Spleen (tissue), 11 donors: ENCODE results near the gene IQSEC1. TPM values are rescaled to one million over a fixed set of nuclear protein-coding genes. Genes with fewer than 3 reads are reported as not detected.

Experiments used
- DNase-seq: peaks from one replicate; pipeline ENCODE4 v3.0.0-alpha.2; 2020
- H3K27ac ChIP-seq, 8 donors: fragments of 200-600 bp; sonication (generic) in 7 of 8; 1 replicate in 4 of 8; 2 replicates in 4 of 8; pipeline versions ENCODE4 v1.5.0 to v1.8.0; 2016 to 2021; ENCODE audit warnings: inconsistent platforms in 4 of 8, mild to moderate bottlenecking in 4 of 8, moderate library complexity in 1 of 8
- H3K27me3 ChIP-seq, 7 donors: fragments of 200-600 bp; sonication (generic) in 6 of 7; replicated peaks in 1 of 7; 1 replicate in 4 of 7; 2 replicates in 3 of 7; pipeline versions ENCODE4 v1.5.0 to v1.8.0; 2016 to 2021; ENCODE audit warnings: inconsistent platforms in 3 of 7, mild to moderate bottlenecking in 1 of 7
- H3K36me3 ChIP-seq, 6 donors: fragments of 200-600 bp; sonication (generic) in 5 of 6; 1 replicate in 4 of 6; 2 replicates in 2 of 6; pipeline versions ENCODE4 v1.5.0 to v1.8.0; 2016 to 2021; ENCODE audit warnings: inconsistent platforms in 2 of 6
- H3K4me1 ChIP-seq, 6 donors: fragments of 200-600 bp; sonication (generic) in 5 of 6; 1 replicate in 3 of 6; 2 replicates in 3 of 6; pipeline versions ENCODE4 v1.5.0 to v1.8.0; 2016 to 2021; ENCODE audit warnings: inconsistent platforms in 3 of 6
- H3K4me3 ChIP-seq, 8 donors: fragments of 200-600 bp; sonication (generic) in 7 of 8; 1 replicate in 4 of 8; 2 replicates in 4 of 8; pipeline versions ENCODE4 v1.5.0 to v1.8.0; 2016 to 2021; ENCODE audit warnings: inconsistent platforms in 4 of 8, mild to moderate bottlenecking in 4 of 8, moderate library complexity in 2 of 8
- H3K9me3 ChIP-seq, 8 donors: fragments of 200-600 bp; sonication (generic) in 7 of 8; 1 replicate in 4 of 8; 2 replicates in 4 of 8; pipeline versions ENCODE4 v1.5.0 to v1.8.0; 2016 to 2021; ENCODE audit warnings: inconsistent platforms in 4 of 8
- CTCF ChIP-seq, 11 experiments: fragments of 200-600 bp in 7 of 11; fragments of 450-650 bp in 4 of 11; sonication (generic) in 4 of 11; IDR thresholded peaks in 8 of 11; conservative IDR thresholded peaks in 3 of 11; 1 replicate in 7 of 11; 2 replicates in 4 of 11; pipeline versions ENCODE4 v1.4.0 to v1.8.0; 2016 to 2021; ENCODE audit warnings: antibody characterized with exemption in 11 of 11, inconsistent platforms in 4 of 11, mild to moderate bottlenecking in 1 of 11
- POLR2A ChIP-seq, 3 donors: fragments of 450-650 bp; IDR thresholded peaks; one replicate each; pipeline ENCODE4 v1.5.1; 2017; ENCODE audit warnings: antibody characterized with exemption in 3 of 3, mild to moderate bottlenecking in 1 of 3
- POLR2AphosphoS5 ChIP-seq, 3 donors: sonication (generic); formaldehyde crosslinking; IDR thresholded peaks; one replicate each; pipeline ENCODE4 v1.5.1; 2017; ENCODE audit warnings: antibody characterized with exemption in 3 of 3
- WGBS, 5 donors: extraction: QIAGEN DNeasy Blood & Tissue Kit in 3 of 5; methylation state at CpG; one replicate each; pipeline versions ENCODE4 v1.1.5 to v1.1.7; 2013 to 2018; 5-methylcytosine and 5-hydroxymethylcytosine counted together
- intact Hi-C: fragments of 100-400 bp; cut with DNase I; formaldehyde crosslinking; loops from one replicate; pipeline ENCODE4 v1.15.0; 2023; ENCODE audit warnings: low total_unique reads
- polyA plus RNA-seq, 3 donors: library from polyadenylated mRNA; stranded (reverse); fragments of 200-250 nt; gene quantifications; one replicate each; pipeline ENCODE4 v1.2.1, GENCODE V29; 2013
- total RNA-seq, 7 donors: library from RNA; depleted of rRNA in 3 of 7; stranded (reverse); fragments of >200 nt in 3 of 7; fragmentation: NEBNext Ultra II Directional in 4 of 7; extraction: Animal tissue kit (Norgen Biotek cat#: 25700) in 4 of 7; gene quantifications; one replicate each; pipeline versions ENCODE4 v1.1.0 to v1.2.1, GENCODE V29; 2016 to 2021
- donor health status: healthy with polysubstance abuse.
- donor health status: DM: no; HTN: no; CAD: no; lungs with moderate emphysema.
- donor health status: DM: no; HTN: no; CAD: no.
- donor health status: Bipolar disorder and iron deficiency.
- donor health status: healthy.
- donor health status: DM: no; HTN: no; CAD: no.
- donor health status: DM: yes; HTN: yes; CAD: no.

IQSEC1 gene
- total and polyA plus RNA-seq, 10 donors, result 23.0 to 170 (median 116) TPM

DNA sequence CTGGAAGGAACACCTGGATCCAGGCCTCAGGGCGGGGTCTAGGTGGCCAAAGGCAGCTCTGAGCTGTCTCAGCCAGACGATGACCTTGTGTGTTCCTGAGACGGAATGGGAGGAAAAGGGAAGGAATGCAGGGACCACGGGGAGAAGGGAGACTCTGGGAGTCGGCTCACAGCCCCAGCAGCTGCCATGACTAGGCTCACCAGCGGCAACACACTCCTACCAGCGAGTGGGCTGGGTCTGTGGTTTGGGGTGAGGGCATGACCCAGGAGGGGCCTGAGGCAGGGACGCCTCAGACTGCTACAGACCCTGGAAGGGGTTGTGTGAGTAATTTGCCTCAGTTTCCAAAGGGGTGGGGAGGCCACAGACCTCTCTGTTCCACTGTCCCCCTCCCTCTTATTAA is 19.8 kb downstream of the IQSEC1 start:
- no peak overlapping the region for H3K4me3 ChIP-seq
- no peak overlapping the region for H3K27ac ChIP-seq
- no peaks in the 10 kb centered on the region for H3K9me3 ChIP-seq
- 34 to 70% (median 69%) methylated on average over 6 to 8 of the region's 8 CpGs for WGBS, 5 donors
- no peaks in the 10 kb centered on the region for H3K27me3 ChIP-seq
- H3K36me3 ChIP-seq, result no peaks in the 10 kb centered on the region
- TF ChIP-seq POLR2A (IDR thresholded peaks at IDR 0.05) (no peak), POLR2AphosphoS5 (IDR thresholded peaks at IDR 0.05) (no peak)
- intact Hi-C loops, result no loop called here
- peaks cover 0 to 53% (median 6%) of the 10 kb centered on the region in 6 donors for H3K4me1 ChIP-seq
- DNase-seq, result no peak

DNA sequence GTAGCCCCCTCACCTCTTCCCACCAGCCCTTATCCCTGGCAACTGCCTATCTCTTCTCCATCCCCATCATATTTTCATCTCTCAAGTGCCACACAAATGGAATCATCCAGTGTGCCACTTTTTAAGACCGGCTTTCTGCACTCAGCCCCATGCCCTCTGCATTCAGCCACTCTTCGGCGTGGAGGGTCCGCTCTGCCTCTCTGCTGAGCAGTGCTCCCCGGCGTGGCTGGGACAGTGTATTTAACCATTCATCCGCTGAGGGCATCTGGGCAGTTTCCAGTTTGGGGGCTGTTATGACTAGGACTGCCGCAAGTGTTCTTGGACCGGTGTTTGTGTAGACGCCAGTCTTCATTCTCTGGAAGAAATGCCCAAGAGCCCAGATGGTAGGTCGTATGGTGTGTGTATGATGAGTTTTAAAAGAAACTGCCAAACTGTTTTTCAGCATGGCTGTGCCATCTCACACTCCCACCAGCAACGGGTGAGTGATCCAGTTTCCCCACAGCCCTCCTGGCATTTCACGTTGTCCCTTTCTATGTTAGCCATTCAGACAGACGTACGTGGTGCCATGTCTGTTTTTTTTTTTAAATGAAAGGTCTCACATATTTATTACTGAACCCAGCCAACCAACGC is 20.9 kb downstream of the IQSEC1 start:
- Histone ChIP-seq H3K4me3 (no peak overlapping the region), H3K4me1 (peaks cover 2 to 64% (median 11%) of the 10 kb centered on the region in 6 donors), H3K27ac (no peak overlapping the region), H3K27me3 (no peaks in the 10 kb centered on the region), H3K36me3 (no peaks in the 10 kb centered on the region), H3K9me3 (no peaks in the 10 kb centered on the region)
- intact Hi-C loops, result no loop called here
- WGBS, 5 donors, result 94 to 95% (median 94%) methylated on average over 16 of the region's 16 CpGs
- DNase-seq, result no peak
- no peak for TF ChIP-seq POLR2A (IDR thresholded peaks at IDR 0.05)
- no peak for TF ChIP-seq POLR2AphosphoS5 (IDR thresholded peaks at IDR 0.05)
- TF ChIP-seq CTCF (IDR thresholded peaks at IDR 0.05 in 8 of 11, conservative IDR thresholded peaks at IDR 0.05 in 3 of 11), result no peak

DNA sequence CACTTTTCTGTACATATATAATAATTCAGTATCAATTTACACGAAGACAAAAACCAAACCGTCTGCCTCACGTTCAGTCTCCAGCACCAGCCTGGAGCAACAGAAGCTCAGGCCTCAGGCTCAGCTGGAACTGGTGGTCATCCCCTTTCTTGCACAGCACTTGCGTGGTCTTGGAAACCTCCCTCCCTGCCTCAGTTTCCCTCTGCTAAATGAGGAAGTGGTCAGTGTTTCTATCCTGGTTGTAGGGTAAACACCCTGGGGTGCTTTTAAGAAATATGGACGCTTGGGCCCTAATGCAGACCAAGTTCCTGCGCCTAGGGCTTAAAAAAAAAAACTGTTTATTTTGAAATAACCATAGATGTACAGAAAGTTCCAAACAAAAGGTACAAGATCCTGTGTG is 21.6 kb downstream of the IQSEC1 start:
- intact Hi-C loops, result no loop called here
- Histone ChIP-seq H3K4me1 (peaks cover 9 to 71% (median 19%) of the 10 kb centered on the region in 6 donors), H3K9me3 (no peaks in the 10 kb centered on the region), H3K27ac (no peak overlapping the region), H3K4me3 (no peak overlapping the region), H3K27me3 (no peaks in the 10 kb centered on the region), H3K36me3 (no peaks in the 10 kb centered on the region)
- DNase-seq, result no peak
- 86 to 90% (median 88%) methylated on average over 6 of the region's 6 CpGs for WGBS, 5 donors
- TF ChIP-seq POLR2A (IDR thresholded peaks at IDR 0.05) (no peak), POLR2AphosphoS5 (IDR thresholded peaks at IDR 0.05) (no peak), CTCF (IDR thresholded peaks at IDR 0.05 in 8 of 11, conservative IDR thresholded peaks at IDR 0.05 in 3 of 11) (no peak)

DNA sequence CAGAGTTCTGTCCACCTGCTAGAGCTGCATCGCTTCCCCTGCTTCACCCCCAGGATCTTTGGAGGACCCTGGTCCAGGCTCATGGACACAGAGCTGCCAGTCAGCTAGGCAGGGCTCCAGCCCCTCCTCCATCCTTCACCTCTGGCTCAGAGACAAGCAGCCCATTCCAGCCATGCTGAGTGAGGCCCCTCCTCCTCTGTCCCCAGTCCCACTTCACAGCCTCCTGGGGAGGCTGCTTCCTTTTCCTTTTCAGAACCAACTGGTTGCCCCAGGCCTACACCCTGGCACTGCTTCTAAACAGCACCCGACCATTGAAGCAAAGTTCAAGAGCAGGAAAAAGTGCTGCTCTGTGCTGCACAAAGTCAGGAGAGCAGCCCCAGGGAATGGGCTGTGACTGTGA is 22.2 kb downstream of the IQSEC1 start:
- intact Hi-C loops, result no loop called here
- Histone ChIP-seq H3K4me1 (peaks cover 14 to 76% (median 24%) of the 10 kb centered on the region in 6 donors), H3K4me3 (no peak overlapping the region), H3K27me3 (no peaks in the 10 kb centered on the region), H3K9me3 (no peaks in the 10 kb centered on the region), H3K36me3 (no peaks in the 10 kb centered on the region), H3K27ac (no peak overlapping the region)
- no peak for DNase-seq
- TF ChIP-seq POLR2AphosphoS5 (IDR thresholded peaks at IDR 0.05) (no peak), POLR2A (IDR thresholded peaks at IDR 0.05) (no peak), CTCF (IDR thresholded peaks at IDR 0.05 in 8 of 11, conservative IDR thresholded peaks at IDR 0.05 in 3 of 11) (no peak)
- WGBS, 5 donors, result 60 to 71% (median 70%) methylated on average over 2 of the region's 2 CpGs
